ENCODE results near the gene ZNF19. TPM values are rescaled to one million over a fixed set of nuclear protein-coding genes. Genes with fewer than 3 reads are reported as not detected.

ZNF19 gene
- total and polyA plus RNA-seq, 9 of the 15 experiments (the other 6 are each of a cell fraction or from before 2014, with no cell fraction given), result 1.2 to 2.8 (median 1.8) TPM

- Histone ChIP-seq H3K36me3 (ENCODE audit: control insufficient read depth, insufficient read depth, low read length) (no peaks in the 10 kb centered on the region), H3K4me1 (replicated peaks in 1 of 2; ENCODE audit: control insufficient read depth in 2 of 2, insufficient read depth in 2 of 2, low read length in 2 of 2) (no peaks in the 10 kb centered on the region), H3K9me3 (replicated peaks; ENCODE audit: control insufficient read depth, insufficient read depth, low read depth, low read length) (no peaks in the 10 kb centered on the region), H3K4me2 (ENCODE audit: insufficient read depth, low read length) (no peak overlapping the region), H3K4me3 (no peak overlapping the region), H3K9ac (ENCODE audit: insufficient read depth in 1 of 2, low read depth in 2 of 2, low read length in 2 of 2) (no peak overlapping the region), H3K27ac (ENCODE audit: extremely low read depth, low read depth, low read length) (no peak overlapping the region), H3K27me3 (ENCODE audit: control insufficient read depth in 2 of 2, insufficient read depth in 2 of 2, low read length in 2 of 2) (no peaks in the 10 kb centered on the region), H3K9me1 (ENCODE audit: control insufficient read depth, insufficient read depth, low read length) (no peaks in the 10 kb centered on the region), H3K79me2 (ENCODE audit: control insufficient read depth, insufficient read depth, low read length) (no peaks in the 10 kb centered on the region), H4K20me1 (replicated peaks; ENCODE audit: control insufficient read depth, insufficient read depth, low read length) (no peaks in the 10 kb centered on the region), H2AFZ (ENCODE audit: low read depth, low read length) (no peak overlapping the region)
- no peak for DNase-seq (ENCODE audit: extremely low read depth in 1 of 4, low spot score in 3 of 4)
- intact Hi-C loops (cut with micrococcal nuclease) (no loop called here), in situ Hi-C loops (cut with MboI) (no loop called here)
- no peak for FAIRE-seq
- ATAC-seq, result no peak
- BruUV-seq (replicated peaks), result no TSS peak
- 4% methylated on average over 2 of the region's 2 CpGs for WGBS (ENCODE audit: insufficient coverage, low coverage, missing lambda C conversion rate)
- ChIA-PET CTCF (ENCODE audit: low intra/inter-chr PET ratio) (interaction anchor here (0.6 kb wide), 1 partner anchor 297 kb away, joined by 3 read pairs; no protein-coding TSS in a partner anchor), POLR2A (interaction anchor here (0.5 kb wide), 1 partner anchor 20 kb away, joined by 3 read pairs; no protein-coding TSS in a partner anchor)
- TF ChIP-seq ARNT (IDR thresholded peaks at IDR 0.05) (no peak), CREB5 (CRISPR knock-in tag; IDR thresholded peaks at IDR 0.05) (no peak), ZNF354B (CRISPR knock-in tag; IDR thresholded peaks at IDR 0.05) (no peak), CBFA2T3 (IDR thresholded peaks at IDR 0.05) (no peak), ZNF639 (CRISPR knock-in tag; conservative IDR thresholded peaks at IDR 0.05 in 1 of 2, IDR thresholded peaks at IDR 0.05 in 1 of 2) (no peak), FOXP1 (CRISPR knock-in tag; IDR thresholded peaks at IDR 0.05) (no peak), L3MBTL2 (IDR thresholded peaks at IDR 0.05) (no peak), TEAD4 (IDR thresholded peaks at IDR 0.05; ENCODE audit: low read length) (no peak), TEAD4 (CRISPR knock-in tag; IDR thresholded peaks at IDR 0.05; ENCODE audit: borderline replicate concordance) (no peak), PTRF (tag; IDR thresholded peaks at IDR 0.05) (no peak), BRF1 (IDR thresholded peaks at IDR 0.05; ENCODE audit: borderline replicate concordance, extremely low read depth, insufficient read length) (no peak), ZNF347 (CRISPR knock-in tag; IDR thresholded peaks at IDR 0.05; ENCODE audit: low read depth) (no peak)
Observed at GRCh38 chr16:71472931-71473330, 16.2 kb downstream of the ZNF19 start.
